CD1c-positive myeloid dendritic cell (primary cell): ENCODE measurements around the gene SMIM17.
A peak's percentile ranks its signal among the peaks of the same experiment; 100 is the strongest.

Source experiments
- DNase-seq: peaks from one replicate; pipeline ENCODE4 v3.0.0-alpha.2; 2016; ENCODE audit errors: extremely low spot score

SMIM17 gene

DNA sequence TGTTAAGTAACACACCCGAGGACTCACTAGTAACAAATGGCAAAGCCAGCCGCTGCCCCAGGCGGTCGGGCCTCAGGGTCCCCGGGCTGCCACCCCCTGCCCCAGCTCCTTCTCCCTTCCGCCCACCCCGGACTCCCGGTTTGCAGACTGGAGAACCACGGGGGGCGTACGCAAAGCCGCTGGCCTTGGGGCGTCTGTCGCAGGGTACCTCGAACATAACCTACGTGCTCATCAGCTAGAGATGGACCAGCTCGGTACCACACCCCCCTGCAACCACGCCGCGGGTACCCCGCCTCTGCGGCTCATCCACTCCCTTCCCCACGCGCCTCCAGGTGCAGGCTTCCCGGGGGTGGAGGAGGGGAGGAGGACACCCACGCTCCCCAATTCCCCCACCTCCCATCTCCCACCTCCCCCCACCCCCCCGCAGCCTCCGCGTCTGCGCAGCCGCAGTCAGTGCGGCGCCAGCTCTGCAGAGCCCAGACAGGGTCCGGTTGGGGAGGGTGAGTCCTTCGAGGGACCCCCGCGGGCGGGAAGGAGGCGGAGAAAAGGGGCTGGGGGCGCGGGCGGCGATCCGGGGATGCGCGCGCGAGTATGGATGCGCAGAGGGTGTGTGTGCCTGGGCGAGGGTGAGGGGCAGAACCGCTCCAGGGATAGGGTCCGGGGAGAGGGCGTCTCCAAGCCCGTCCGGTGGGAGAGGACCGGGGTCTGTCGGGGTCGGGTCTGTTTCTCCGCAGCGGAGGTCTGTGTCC is at the start of gene SMIM17:
SMIM17 (plus strand) TSS at position 449 of the 749 bp plus-strand sequence. CDS start 2,509 bp downstream, outside the sequence.
- no peak for DNase-seq

DNA sequence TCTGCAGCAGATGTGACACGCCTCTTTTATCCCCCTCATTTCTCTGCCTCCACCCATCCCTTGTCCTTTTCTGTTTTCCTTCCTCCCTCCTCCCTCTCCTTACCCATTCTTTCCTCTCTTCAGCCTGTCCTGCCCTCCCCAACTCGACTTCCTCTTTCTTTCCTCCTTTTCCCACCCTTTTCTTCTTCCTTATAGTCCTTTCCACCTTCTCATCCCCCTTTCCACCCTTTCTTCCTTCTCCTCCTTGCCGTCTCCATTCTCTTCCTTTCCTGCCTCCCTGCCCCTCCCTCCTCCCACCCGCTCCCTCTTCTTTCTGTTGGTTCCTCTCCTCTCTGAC is 48.5 kb upstream of the SMIM17 start:
- no peak for DNase-seq

DNA sequence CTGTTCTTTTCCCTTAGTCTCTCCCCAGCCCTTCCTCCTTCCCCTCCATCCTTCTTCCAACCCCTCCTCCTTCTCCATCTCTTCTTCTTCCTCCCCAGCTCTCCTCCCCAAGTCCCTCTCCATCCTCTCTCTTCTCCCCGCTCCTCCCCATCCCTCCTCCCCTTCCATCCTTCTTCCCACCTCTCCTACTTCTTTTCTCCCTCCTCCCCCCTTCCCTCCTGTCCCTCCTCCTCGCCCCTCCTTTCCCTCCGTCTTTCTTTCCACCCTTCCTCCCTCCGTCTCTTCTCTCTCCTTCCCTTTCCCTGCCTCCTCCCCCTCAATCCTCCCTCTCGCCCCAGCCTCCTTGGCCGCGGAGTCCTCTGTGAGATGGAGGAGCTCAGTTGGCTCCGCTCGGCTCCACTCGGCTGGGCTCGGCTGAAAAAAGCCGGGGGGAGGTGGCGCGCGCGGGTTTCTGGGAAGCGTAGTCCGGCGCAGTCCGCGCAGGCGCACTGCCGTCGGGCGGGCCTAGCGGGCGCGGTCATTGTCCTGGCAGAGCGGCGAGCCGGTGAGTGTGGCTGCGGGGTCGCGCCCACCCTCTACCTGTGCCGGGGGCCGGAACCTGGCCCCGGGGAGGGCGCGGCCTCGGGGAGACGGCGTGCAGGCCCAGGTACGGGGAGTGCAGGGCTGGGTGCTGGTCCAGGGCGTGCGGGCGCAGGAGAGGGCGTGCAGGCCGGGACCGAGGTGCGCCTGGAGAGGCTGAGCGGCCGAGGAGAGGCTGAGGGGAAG is 48.0 kb upstream of the SMIM17 start, which contains the start of gene ZNF71:
ZNF71 (plus strand) TSS at position 520 of the 765 bp plus-strand sequence. CDS start 6,257 bp downstream, outside the sequence.
- DNase-seq = peak; percentile 89

DNA sequence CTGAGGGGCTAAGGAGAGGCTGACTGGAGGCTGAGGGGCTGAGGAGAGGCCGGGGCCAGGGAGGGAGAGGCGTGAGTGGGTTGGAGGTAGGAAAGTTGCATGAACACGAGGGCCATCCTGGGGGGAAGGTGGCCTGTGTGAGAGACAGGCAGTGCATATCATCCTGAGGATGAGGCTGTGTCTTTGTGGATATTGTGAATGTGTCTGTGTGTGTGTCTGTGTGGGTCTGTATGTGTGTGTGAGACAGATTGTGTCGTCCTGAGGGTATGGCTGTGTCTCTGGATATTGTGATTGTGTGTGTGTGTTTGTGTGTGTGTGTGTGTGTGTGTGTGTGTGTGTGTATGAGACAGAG is 47.4 kb upstream of the SMIM17 start:
- peak; percentile 1 for DNase-seq

DNA sequence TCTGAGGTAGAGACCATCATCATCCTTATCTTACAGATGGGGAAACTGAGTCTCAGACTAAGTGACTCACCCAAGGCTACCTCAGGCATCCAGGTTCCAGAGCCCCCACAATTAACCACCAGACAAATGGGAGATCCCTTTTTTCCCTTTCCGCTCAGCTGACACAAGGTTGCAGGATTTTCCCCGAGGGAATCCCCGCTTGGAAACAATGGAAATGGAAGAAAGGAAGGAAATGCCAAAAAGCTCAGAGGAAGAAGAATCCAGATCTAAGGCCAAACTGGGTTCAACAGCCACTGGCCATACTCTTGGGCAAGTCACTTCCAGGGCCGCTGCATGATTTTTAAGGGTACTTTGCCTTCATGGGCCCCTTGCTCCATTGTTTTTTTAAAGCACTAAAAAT is 46.3 kb upstream of the SMIM17 start:
- no peak for DNase-seq

DNA sequence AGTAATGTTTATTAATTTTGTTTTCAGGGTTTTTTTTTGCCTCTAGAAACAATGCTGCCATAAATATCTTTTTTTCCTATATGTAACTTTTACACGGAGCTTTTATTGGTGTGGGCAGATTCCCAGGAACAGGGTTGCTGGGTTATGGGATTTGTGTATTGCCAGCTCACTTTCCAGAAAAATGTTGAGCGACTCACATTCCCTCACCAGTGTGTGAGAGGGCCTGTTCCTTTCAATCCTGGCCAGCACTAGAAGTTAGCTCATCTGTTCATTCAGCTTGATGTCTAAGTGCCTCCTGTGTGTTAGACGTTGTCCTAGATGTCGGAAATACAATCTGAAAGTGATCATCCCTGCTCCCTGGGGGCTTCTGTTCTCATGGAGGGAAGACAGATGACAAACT is 45.3 kb upstream of the SMIM17 start:
- DNase-seq = no peak

DNA sequence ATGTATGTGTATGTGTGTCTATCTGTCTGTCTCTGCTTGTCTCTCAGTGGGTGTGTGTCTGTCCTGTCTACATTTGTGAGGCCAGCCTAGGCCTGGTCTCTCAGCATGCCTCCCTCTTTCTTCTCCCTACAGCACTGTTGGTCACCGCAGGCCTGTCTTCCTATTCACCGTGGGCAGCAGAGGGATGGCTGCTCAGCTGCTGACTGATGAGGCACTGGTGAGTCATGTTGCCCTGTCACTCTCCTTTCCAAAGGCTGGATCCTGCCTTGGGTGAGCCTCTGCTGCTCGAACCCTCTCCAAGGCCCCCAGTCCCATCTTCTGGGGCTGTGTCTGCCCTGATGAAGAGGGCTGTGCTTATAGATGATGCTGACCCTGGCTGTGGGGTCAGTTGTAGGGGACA is 41.6 kb upstream of the SMIM17 start:
- no peak for DNase-seq

DNA sequence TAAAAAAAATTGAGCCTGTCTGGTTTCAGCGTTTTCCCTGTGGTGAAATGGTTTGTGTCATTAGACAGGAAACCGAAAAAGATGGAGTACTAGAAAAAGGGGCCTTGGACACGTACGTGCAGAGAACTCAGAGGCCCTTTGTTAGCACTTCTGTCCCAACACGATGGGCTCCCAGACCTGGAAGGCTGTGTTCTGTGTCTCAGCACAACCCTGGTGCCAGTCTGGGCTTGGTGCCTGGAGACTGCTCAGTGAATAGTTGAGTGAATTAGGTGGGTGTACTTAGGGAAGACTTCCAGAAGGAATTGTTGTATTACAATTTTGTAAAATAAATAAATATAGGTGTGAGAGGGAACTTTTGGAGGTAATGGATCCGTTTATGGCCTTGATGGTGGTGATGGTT is 39.1 kb upstream of the SMIM17 start:
- DNase-seq = no peak

DNA sequence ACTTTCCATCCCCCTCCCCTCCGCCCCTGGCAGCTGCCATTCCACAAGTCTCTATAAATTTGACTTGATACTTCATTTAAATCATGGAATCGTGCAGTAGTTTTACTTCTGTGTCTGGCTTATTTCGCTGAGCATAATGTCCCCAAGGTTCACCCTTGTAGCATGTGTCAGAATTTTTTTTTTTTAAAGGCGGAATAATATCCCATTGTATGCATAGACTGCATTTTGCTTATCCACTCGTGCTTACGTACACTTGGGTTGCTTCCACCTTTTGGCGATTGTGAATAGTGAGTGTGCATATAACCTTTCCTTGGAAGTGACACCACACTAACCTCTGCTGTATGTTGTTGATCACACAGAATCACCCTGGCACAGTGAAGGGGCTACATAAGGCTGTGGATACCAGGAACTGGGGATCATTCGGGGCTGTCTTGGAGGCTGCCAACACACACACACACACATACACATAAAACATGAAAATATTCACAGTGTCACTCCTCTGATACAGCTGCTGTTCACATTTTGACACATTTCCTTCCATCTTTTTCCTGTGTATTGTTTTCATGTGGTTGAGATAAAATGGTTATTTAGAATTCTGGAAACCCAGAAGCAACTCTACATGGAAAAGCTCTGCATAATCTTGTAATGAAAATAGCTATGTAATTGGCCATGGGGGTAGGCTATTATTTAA is 34.5 kb upstream of the SMIM17 start:
- no peak for DNase-seq

DNA sequence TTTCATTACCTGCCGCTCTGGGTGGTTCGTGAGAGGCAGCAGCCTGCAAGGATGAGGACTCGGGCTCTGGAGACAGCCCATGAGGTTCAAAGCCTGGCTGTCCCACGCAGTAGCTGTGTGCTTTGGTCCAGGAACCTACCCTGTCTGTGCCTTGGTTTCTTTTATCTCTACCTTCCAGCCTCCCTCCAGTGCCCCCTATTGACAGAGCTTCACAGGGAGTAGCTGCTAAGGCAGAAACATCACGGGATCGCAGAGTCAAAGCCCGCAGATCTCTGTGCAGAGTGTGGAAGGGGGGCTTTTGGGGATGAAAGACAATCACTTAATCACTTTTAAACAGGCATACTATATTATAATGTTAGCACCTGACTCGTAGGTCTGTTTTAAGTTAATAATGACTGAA is 31.7 kb upstream of the SMIM17 start:
- no peak for DNase-seq

DNA sequence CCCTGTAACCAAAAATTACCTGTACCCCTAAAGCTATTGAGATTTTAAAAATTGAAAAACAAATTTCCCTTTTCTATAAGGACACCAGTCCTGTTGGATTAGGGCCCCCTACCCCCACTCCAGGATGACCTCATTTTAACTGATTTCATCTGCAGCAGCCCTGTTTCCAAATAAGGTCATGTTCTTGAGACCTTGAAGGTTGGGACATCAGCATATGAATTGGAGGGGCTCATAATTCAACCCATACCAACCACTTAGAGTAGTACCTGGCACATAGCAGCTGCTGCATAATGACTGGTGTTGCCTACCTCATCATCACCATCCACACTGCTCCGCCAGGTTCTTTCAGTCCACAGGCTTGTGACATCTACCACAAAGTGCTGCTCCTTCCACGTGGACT is 30.2 kb upstream of the SMIM17 start:
- no peak for DNase-seq

DNA sequence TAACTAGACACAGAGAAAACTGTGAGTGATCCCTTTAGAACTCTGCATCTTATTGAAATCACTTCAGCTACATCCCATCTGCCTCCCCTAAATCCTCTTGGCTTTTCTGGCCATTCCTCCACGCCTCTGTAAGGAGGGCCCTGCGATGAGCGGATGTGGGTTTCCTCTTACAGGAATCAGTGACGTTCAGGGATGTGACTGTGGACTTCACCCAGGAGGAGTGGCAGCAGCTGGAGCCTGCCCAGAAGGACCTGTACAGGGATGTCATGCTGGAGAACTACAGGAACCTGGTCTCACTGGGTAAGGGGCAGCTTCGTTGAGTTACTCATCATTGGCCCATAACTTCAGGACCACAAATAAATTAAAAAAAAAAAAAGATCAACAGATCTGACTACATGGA is 29.3 kb upstream of the SMIM17 start:
- no peak for DNase-seq

DNA sequence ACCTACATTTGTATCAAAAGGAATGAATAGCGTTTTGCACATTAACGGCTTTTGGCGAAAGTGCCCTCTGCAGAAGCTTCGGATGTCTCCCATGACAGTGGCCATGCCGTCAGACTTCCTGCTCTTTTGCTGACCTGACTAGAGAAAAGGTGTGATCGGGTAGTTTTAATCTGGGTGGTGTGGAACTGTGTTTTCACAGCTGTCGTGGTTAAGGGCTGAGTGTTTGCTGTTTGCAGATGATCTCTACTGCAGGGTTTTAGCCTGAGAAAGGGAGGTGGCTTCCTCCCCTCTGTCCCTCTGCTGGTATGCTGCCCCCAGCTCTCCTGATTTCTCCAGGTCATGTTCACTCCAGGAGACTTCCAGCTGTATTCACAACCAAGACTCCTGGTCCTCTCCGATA is 25.4 kb upstream of the SMIM17 start:
- no peak for DNase-seq

DNA sequence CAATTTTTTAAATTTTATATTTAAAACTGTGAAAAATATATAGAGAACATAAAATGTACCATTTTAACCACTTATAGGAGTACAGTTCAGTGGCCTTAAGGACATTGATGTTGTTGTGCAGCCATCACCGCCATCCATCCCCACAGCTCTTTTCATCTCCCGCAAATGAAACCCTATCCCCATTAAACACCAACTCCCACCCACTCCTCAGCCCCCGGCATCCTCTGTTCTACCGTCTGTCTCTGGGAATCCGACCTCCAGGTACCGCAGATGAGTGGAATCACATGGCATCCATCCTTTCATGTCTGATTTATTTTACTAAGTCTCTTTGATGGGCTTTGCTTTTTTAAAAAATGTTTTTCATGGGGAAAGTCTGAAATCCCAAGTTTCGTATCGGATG is 23.8 kb upstream of the SMIM17 start:
- DNase-seq = no peak

DNA sequence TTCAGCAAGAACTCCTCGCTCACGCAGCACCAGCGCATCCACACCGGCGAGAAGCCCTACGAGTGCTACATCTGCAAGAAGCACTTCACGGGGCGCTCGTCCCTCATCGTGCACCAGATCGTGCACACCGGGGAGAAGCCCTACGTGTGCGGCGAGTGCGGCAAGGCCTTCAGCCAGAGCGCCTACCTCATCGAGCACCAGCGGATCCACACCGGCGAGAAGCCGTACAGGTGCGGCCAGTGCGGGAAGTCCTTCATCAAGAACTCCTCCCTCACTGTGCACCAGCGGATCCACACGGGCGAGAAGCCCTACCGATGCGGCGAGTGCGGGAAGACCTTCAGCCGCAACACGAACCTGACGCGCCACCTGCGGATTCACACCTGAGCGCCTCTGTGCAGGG is 20.6 kb upstream of the SMIM17 start:
- DNase-seq = no peak

DNA sequence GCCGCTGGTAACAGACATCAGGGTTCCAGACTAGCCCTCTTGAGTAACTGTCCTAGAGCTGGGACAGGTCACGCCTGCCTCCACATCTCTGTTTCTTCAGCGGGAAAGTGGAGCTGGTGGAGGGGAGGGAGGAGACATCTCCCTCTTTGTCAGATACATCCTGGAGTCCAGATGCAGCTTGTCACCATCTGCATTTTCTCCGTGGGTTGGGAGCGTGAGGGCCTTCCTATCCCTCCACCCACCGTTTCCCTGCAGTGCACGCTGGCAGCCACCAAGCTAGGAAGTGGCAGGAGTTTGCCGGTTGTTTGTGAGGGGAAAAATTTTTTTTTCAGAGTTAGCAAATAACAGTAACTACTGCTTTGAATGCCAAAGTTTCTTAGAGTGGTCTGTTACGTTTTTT is 20.0 kb upstream of the SMIM17 start:
- DNase-seq = no peak

DNA sequence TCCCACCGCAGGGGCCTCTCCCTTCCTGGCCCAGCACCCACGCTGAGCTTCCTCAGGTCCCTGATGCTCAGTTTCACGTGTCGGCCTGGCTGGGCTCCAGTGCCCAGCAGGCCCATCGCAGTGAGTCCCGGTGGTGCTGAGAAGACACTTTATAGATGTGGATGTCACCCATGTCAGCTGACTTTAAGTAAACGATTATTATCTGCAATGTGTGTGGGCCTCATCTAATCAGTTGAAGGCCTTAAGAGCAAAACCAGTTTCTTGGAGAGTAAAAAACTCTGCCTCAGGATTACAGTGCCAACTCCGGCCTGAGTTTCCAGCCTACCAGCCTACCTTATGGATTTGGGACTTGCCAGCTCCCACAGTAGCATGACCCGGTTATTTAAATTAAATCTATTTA is 17.3 kb upstream of the SMIM17 start:
- DNase-seq = no peak

DNA sequence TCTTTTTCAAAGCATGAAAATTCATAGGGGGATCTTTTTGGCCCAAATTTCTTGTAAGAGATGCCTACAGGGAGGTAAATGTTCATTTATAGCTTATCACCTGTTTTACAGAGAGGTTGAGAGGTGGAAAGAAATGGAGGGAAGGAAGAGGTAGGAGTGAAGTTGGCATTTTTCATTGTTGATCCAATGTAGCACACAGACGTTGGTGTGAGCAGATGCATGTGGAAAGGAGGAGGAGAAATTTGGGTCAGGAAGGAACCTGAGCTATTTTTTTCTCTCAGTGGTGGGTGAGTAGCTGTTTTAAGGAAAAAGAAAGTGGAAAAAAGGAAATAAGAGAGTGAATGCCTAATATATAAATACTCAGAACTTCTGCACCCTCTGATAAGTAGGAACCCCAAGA is 9.9 kb upstream of the SMIM17 start:
- DNase-seq = no peak

DNA sequence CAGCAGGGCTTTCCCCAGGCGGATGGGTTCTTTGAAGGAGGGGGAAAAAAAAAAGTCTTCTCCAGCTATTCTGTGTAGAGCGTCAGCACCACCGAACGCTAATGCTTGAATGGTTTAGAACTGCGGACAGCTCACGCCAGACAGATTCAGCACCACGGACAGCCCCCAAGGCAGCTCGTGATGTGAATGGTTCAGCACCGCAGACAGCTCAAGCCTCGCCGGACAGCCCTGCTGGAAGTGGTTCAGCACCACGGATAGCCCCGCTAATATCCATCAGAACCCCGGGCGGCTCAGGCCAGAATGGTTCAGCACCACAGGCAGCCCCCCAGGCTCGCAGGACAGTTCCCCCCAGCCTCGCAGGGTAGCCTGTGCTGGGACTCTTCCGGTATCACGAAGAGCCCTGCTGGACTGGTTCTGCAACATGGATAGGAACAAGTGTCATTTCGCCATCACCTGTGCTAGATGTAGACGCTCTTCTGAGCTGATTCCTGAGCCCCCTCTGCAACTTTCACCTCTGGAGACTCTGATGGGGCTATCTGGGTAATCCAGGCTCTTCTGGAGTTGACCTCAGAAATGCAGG is 4.9 kb upstream of the SMIM17 start:
- peak; percentile 52 for DNase-seq

DNA sequence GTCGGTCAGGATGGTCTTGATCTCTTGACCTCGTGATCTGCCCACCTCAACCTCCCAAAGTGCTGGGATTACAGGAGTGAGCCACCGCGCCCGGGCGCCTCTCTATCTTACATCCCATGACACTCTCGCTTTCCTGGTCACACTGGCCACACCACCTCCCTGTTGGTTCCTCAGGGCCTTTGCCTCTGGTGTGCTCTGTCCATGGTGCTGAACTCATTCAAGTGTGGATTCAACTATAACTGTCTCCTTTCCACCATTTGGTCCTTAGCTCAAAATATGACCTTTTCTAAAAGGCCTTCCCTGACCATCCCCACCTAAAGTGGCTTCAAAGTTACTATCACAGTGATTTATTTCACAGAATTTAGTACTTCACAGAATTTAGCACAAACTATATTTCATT is 3.7 kb upstream of the SMIM17 start:
- DNase-seq = no peak

DNA sequence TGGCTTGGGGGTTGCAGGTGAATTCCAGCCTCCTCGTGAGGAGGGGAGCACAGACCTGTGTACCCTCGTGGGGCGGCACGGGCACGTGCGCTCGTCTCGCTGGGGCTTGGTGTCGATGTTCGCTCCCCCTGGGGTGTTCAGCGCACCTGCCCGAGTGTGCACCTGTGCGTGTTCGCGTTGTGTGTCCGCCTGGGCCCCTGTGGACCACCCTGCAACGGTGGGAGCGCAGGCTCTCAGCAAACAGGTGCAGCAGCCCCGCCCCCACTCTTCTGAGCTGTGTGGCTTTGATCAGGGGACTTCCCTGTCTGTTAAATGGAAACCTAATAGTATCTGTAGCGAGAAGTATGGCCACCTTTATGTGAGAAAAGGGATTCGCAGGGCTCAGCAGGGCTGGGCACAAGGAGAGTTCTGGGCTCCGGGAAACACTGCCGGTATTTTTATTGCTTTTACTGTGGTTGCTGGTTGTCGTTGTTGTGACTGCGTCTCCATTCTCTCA is 549 bp downstream of the SMIM17 start:
- no peak for DNase-seq

DNA sequence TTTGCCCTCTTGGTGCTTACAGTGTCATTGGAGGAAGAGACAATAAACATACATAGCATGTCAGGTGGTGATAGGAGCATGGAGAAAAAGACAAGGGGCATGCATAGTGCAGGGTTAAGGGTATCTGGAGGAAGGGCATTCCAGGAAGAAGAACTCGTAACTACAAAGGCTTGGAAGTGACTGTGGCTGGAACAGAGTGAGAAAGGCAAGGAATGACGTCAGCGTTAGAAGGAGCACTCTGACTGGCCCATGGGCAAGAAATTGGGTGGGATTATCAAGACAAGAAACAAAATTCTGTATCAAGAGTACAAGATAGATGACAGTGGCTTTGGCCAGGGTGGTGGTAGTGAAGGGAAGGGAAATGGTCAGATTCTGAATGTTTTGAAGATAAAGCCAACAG is 11.2 kb downstream of the SMIM17 start:
- DNase-seq = no peak
